Activated CD4-positive, alpha-beta T cell treated with anti-CD3 and anti-CD28 coated beads, Interleukin-2, amount 10 ng/mL, durations not matched to agents 24 days and 14 days (primary cell): ENCODE measurements around the gene KLF7. TPM values are rescaled to one million over a fixed set of nuclear protein-coding genes. Genes with fewer than 3 reads are reported as not detected.

Experiments used
- DNase-seq: peaks from one replicate; pipeline ENCODE4 v3.0.0; 2022
- H3K27ac Mint-ChIP-seq: one replicate; pipeline ENCODE4 v1.8.0; 2022; ENCODE audit warnings: mild to moderate bottlenecking, mixed read lengths
- H3K27me3 Mint-ChIP-seq: one replicate; pipeline ENCODE4 v1.8.0; 2022; ENCODE audit warnings: mixed read lengths
- H3K36me3 Mint-ChIP-seq: one replicate; pipeline ENCODE4 v1.8.0; 2022; ENCODE audit warnings: low read depth, mild to moderate bottlenecking, mixed read lengths
- H3K4me1 Mint-ChIP-seq: one replicate; pipeline ENCODE4 v1.8.0; 2021; ENCODE audit warnings: mixed read lengths
- H3K4me3 Mint-ChIP-seq: one replicate; pipeline ENCODE4 v1.8.0; 2022; ENCODE audit warnings: mild to moderate bottlenecking, moderate library complexity, mixed read lengths
- H3K9me3 Mint-ChIP-seq: one replicate; pipeline ENCODE4 v1.8.0; 2021; ENCODE audit warnings: mixed read lengths
- intact Hi-C: fragments of 100-400 bp; cut with micrococcal nuclease; formaldehyde crosslinking; loops from one replicate; pipeline ENCODE4 v1.15.1; 2023
- total RNA-seq: library from RNA; stranded (reverse); gene quantifications from 2 replicates; pipeline ENCODE4 v1.2.3, GENCODE V29; 2022

The KLF7 gene
- total RNA-seq, 1 donor from 2014 or later: 12.6 TPM

- Mint-ChIP-seq H3K4me1 (peaks cover 42% of the 10 kb centered on the region), H3K4me3 (peak overlapping the region; percentile 61), H3K9me3 (peaks cover 7% of the 10 kb centered on the region), H3K27me3 (no peaks in the 10 kb centered on the region), H3K27ac (peak overlapping the region; percentile 82), H3K36me3 (peaks cover 49% of the 10 kb centered on the region)
- intact Hi-C loops: loop anchor here (1.0 to 5.0 kb wide), 5 partner anchors 20 to 160 kb away; no protein-coding TSS in a partner anchor
- DNase-seq: no peak
Observed at GRCh38 chr2:207122651-207123334, 43.0 kb downstream of the KLF7 start.

- intact Hi-C loops: loop anchor here (2.0 to 5.0 kb wide), 2 partner anchors 21 to 161 kb away; no protein-coding TSS in a partner anchor
- peaks cover 38% of the 10 kb centered on the region for H3K4me1 Mint-ChIP-seq
- no peaks in the 10 kb centered on the region for H3K27me3 Mint-ChIP-seq
- H3K9me3 Mint-ChIP-seq: peaks cover 2% of the 10 kb centered on the region
- no peak for DNase-seq
- no peak overlapping the region for H3K27ac Mint-ChIP-seq
- H3K4me3 Mint-ChIP-seq: no peak overlapping the region
- peaks cover 43% of the 10 kb centered on the region for H3K36me3 Mint-ChIP-seq
Observed at GRCh38 chr2:207121784-207122183, 44.0 kb downstream of the KLF7 start.

GRCh38 chr2:207119048-207119447 is 46.7 kb downstream of the KLF7 start:
- Mint-ChIP-seq H3K9me3 (no peaks in the 10 kb centered on the region), H3K4me1 (peaks cover 22% of the 10 kb centered on the region), H3K4me3 (no peak overlapping the region), H3K27me3 (no peaks in the 10 kb centered on the region), H3K36me3 (peaks cover 34% of the 10 kb centered on the region), H3K27ac (no peak overlapping the region)
- intact Hi-C loops: no loop called here
- DNase-seq: no peak

- H3K4me3 Mint-ChIP-seq: no peak overlapping the region
- peaks cover 24% of the 10 kb centered on the region for H3K36me3 Mint-ChIP-seq
- no peak for DNase-seq
- H3K4me1 Mint-ChIP-seq: peaks cover 10% of the 10 kb centered on the region
- H3K9me3 Mint-ChIP-seq: no peaks in the 10 kb centered on the region
- H3K27me3 Mint-ChIP-seq: no peaks in the 10 kb centered on the region
- no peak overlapping the region for H3K27ac Mint-ChIP-seq
- intact Hi-C loops: no loop called here
Observed at GRCh38 chr2:207117668-207118067, 48.1 kb downstream of the KLF7 start.

GRCh38 chr2:207115715-207116364 is 49.9 kb downstream of the KLF7 start:
- DNase-seq: no peak
- H3K9me3 Mint-ChIP-seq: no peaks in the 10 kb centered on the region
- intact Hi-C loops: no loop called here
- no peak overlapping the region for H3K4me3 Mint-ChIP-seq
- peaks cover 16% of the 10 kb centered on the region for H3K36me3 Mint-ChIP-seq
- H3K27ac Mint-ChIP-seq: no peak overlapping the region
- no peaks in the 10 kb centered on the region for H3K27me3 Mint-ChIP-seq
- peaks cover 2% of the 10 kb centered on the region for H3K4me1 Mint-ChIP-seq

- H3K4me3 Mint-ChIP-seq: no peak overlapping the region
- no peak for DNase-seq
- no peaks in the 10 kb centered on the region for H3K9me3 Mint-ChIP-seq
- no peak overlapping the region for H3K27ac Mint-ChIP-seq
- H3K27me3 Mint-ChIP-seq: no peaks in the 10 kb centered on the region
- peaks cover 13% of the 10 kb centered on the region for H3K36me3 Mint-ChIP-seq
- H3K4me1 Mint-ChIP-seq: peaks cover 7% of the 10 kb centered on the region
- intact Hi-C loops: no loop called here
Observed at GRCh38 chr2:207113414-207113813, 52.3 kb downstream of the KLF7 start.

GRCh38 chr2:207112785-207113184 is 53.0 kb downstream of the KLF7 start:
- DNase-seq: no peak
- no peak overlapping the region for H3K27ac Mint-ChIP-seq
- no peaks in the 10 kb centered on the region for H3K27me3 Mint-ChIP-seq
- peaks cover 15% of the 10 kb centered on the region for H3K36me3 Mint-ChIP-seq
- no peaks in the 10 kb centered on the region for H3K9me3 Mint-ChIP-seq
- peaks cover 7% of the 10 kb centered on the region for H3K4me1 Mint-ChIP-seq
- H3K4me3 Mint-ChIP-seq: no peak overlapping the region
- intact Hi-C loops: no loop called here

GRCh38 chr2:207112383-207112782 is 53.4 kb downstream of the KLF7 start:
- H3K9me3 Mint-ChIP-seq: no peaks in the 10 kb centered on the region

GRCh38 chr2:207111757-207112156 is 54.0 kb downstream of the KLF7 start:
- Mint-ChIP-seq H3K9me3 (no peaks in the 10 kb centered on the region), H3K36me3 (peaks cover 21% of the 10 kb centered on the region), H3K27ac (no peak overlapping the region), H3K27me3 (no peaks in the 10 kb centered on the region), H3K4me3 (no peak overlapping the region), H3K4me1 (peaks cover 7% of the 10 kb centered on the region)
- intact Hi-C loops: no loop called here
- DNase-seq: no peak

More at GRCh38 chr2:207112383-207112782, 53.4 kb downstream of the KLF7 start:
- Mint-ChIP-seq H3K36me3 (peaks cover 17% of the 10 kb centered on the region), H3K27ac (no peak overlapping the region), H3K4me3 (no peak overlapping the region), H3K27me3 (no peaks in the 10 kb centered on the region), H3K4me1 (peaks cover 7% of the 10 kb centered on the region)
- intact Hi-C loops: no loop called here
- no peak for DNase-seq

GRCh38 chr2:207110715-207111114 is 55.0 kb downstream of the KLF7 start:
- H3K27ac Mint-ChIP-seq: no peak overlapping the region
- H3K36me3 Mint-ChIP-seq: peaks cover 25% of the 10 kb centered on the region

GRCh38 chr2:207110310-207110709 is 55.4 kb downstream of the KLF7 start:
- Mint-ChIP-seq H3K36me3 (peaks cover 27% of the 10 kb centered on the region), H3K4me3 (no peak overlapping the region), H3K27me3 (no peaks in the 10 kb centered on the region), H3K4me1 (peaks cover 7% of the 10 kb centered on the region), H3K27ac (no peak overlapping the region), H3K9me3 (no peaks in the 10 kb centered on the region)
- no peak for DNase-seq
- intact Hi-C loops: no loop called here

More at GRCh38 chr2:207110715-207111114, 55.0 kb downstream of the KLF7 start:
- no peak for DNase-seq
- Mint-ChIP-seq H3K4me3 (no peak overlapping the region), H3K4me1 (peaks cover 7% of the 10 kb centered on the region), H3K27me3 (no peaks in the 10 kb centered on the region), H3K9me3 (no peaks in the 10 kb centered on the region)
- intact Hi-C loops: no loop called here

- H3K9me3 Mint-ChIP-seq: no peaks in the 10 kb centered on the region
- peaks cover 27% of the 10 kb centered on the region for H3K36me3 Mint-ChIP-seq
- no peak overlapping the region for H3K4me3 Mint-ChIP-seq
- intact Hi-C loops: no loop called here
- H3K4me1 Mint-ChIP-seq: peaks cover 7% of the 10 kb centered on the region
- no peaks in the 10 kb centered on the region for H3K27me3 Mint-ChIP-seq
- no peak overlapping the region for H3K27ac Mint-ChIP-seq
- DNase-seq: no peak
Observed at GRCh38 chr2:207109768-207110167, 56.0 kb downstream of the KLF7 start.

GRCh38 chr2:207108440-207108839 is 57.3 kb downstream of the KLF7 start:
- no peak overlapping the region for H3K4me3 Mint-ChIP-seq
- H3K4me1 Mint-ChIP-seq: peaks cover 5% of the 10 kb centered on the region
- H3K9me3 Mint-ChIP-seq: no peaks in the 10 kb centered on the region
- no peak overlapping the region for H3K27ac Mint-ChIP-seq
- H3K36me3 Mint-ChIP-seq: peaks cover 23% of the 10 kb centered on the region
- DNase-seq: no peak
- intact Hi-C loops: no loop called here
- no peaks in the 10 kb centered on the region for H3K27me3 Mint-ChIP-seq

- intact Hi-C loops: no loop called here
- no peaks in the 10 kb centered on the region for H3K9me3 Mint-ChIP-seq
- peaks cover 5% of the 10 kb centered on the region for H3K4me1 Mint-ChIP-seq
- DNase-seq: no peak
- H3K4me3 Mint-ChIP-seq: no peak overlapping the region
- H3K27me3 Mint-ChIP-seq: no peaks in the 10 kb centered on the region
- peaks cover 23% of the 10 kb centered on the region for H3K36me3 Mint-ChIP-seq
- no peak overlapping the region for H3K27ac Mint-ChIP-seq
Observed at GRCh38 chr2:207107551-207107950, 58.2 kb downstream of the KLF7 start.
